Sigmoid colon (tissue), 7 donors: ENCODE data around the gene JAZF1. TPM values are rescaled to one million over a fixed set of nuclear protein-coding genes. Genes with fewer than 3 reads are reported as not detected.

Experiments used
- DNase-seq: peaks from one replicate; pipeline ENCODE4 v3.0.0-alpha.2; 2019
- H3K27ac ChIP-seq, 4 donors: fragments of 200-600 bp; sonication (generic); one replicate each; pipeline ENCODE4 v1.5.1; 2016 to 2019; ENCODE audit warnings: mild to moderate bottlenecking in 1 of 4
- H3K27me3 ChIP-seq, 3 donors: fragments of 200-600 bp; sonication (generic); one replicate each; pipeline ENCODE4 v1.5.1; 2019; ENCODE audit warnings: mild to moderate bottlenecking in 1 of 3
- H3K36me3 ChIP-seq, 4 donors: fragments of 200-600 bp; sonication (generic); one replicate each; pipeline ENCODE4 v1.5.1; 2016 to 2019
- H3K4me1 ChIP-seq, 4 donors: fragments of 200-600 bp; sonication (generic); one replicate each; pipeline ENCODE4 v1.5.1; 2017 to 2019
- H3K4me3 ChIP-seq, 4 donors: fragments of 200-600 bp; sonication (generic); one replicate each; pipeline ENCODE4 v1.5.1; 2017 to 2019; ENCODE audit warnings: mild to moderate bottlenecking in 2 of 4, moderate library complexity in 1 of 4
- H3K9me3 ChIP-seq, 4 donors: fragments of 200-600 bp in 3 of 4; sonication (generic) in 3 of 4; one replicate each; pipeline versions ENCODE4 v1.5.1 to v1.6.1; 2013 to 2019
- EP300 ChIP-seq, 4 donors: sonication (generic); formaldehyde crosslinking; IDR thresholded peaks; one replicate each; pipeline ENCODE4 v1.6.1; 2017; ENCODE audit warnings: antibody characterized with exemption in 4 of 4
- POLR2A ChIP-seq, 2 donors: fragments of 450-650 bp; IDR thresholded peaks; one replicate each; pipeline ENCODE4 v1.6.1; 2016; ENCODE audit warnings: antibody characterized with exemption in 2 of 2, mild to moderate bottlenecking in 2 of 2, moderate library complexity in 2 of 2
- POLR2AphosphoS5 ChIP-seq, 4 donors: sonication (generic); formaldehyde crosslinking; IDR thresholded peaks; one replicate each; pipeline ENCODE4 v1.6.1; 2017; ENCODE audit warnings: antibody characterized with exemption in 4 of 4
- WGBS, 2 donors: extraction: QIAGEN DNeasy Blood & Tissue Kit; methylation state at CpG; one replicate each; pipeline ENCODE4 v1.1.7; 2013; 5-methylcytosine and 5-hydroxymethylcytosine counted together
- intact Hi-C: fragments of 100-400 bp; cut with DNase I; formaldehyde crosslinking; loops from one replicate; pipeline ENCODE4 v1.15.1; 2023
- polyA plus RNA-seq, 3 donors: library from polyadenylated mRNA; stranded (reverse); fragments of 200-250 nt; gene quantifications; one replicate each; pipeline ENCODE4 v1.2.3, GENCODE V29; 2013
- total RNA-seq, 4 donors: library from RNA; depleted of rRNA; stranded (reverse); fragments of >200 nt; gene quantifications; one replicate each; pipeline ENCODE4 v1.1.0, GENCODE V29; 2016
- TF ChIP-seq, protein P1 (sequence below), 4 experiments: fragments of 450-650 bp in 3 of 4; fragments of 200-600 bp in 1 of 4; IDR thresholded peaks; one replicate each; pipeline ENCODE4 v1.5.1; 2016 to 2019; ENCODE audit warnings: antibody characterized with exemption in 4 of 4, mild to moderate bottlenecking in 3 of 4, moderate library complexity in 2 of 4
- donor health status: healthy with polysubstance abuse.
- donor health status: Bipolar disorder and iron deficiency.
- donor health status: healthy.

JAZF1 gene
- total and polyA plus RNA-seq, 7 donors, result 4.2 to 59.6 (median 46.4) TPM

DNA sequence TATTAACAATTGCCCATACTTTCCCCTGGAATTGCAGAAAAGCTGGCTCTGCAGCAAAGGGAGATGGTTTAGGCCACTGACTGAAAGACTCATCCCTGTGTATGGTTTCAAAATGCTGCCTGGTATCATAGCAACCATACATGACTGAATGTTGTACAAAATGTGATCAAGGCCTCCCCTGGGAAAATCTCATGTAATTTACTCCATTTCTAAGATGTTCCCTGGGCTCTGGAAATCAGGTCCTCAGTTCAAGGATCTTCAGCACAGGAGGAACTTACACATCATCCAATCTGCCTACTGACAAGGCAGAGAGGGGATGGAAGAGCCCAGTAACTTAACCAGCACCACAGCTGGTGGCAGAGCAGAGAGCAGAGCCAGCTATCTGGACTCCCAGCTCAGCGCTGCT is 111.8 kb downstream of the JAZF1 start:
- TF ChIP-seq EP300 (IDR thresholded peaks at IDR 0.05) (no peak), POLR2AphosphoS5 (IDR thresholded peaks at IDR 0.05) (no peak)
- TF ChIP-seq, protein P1, sequence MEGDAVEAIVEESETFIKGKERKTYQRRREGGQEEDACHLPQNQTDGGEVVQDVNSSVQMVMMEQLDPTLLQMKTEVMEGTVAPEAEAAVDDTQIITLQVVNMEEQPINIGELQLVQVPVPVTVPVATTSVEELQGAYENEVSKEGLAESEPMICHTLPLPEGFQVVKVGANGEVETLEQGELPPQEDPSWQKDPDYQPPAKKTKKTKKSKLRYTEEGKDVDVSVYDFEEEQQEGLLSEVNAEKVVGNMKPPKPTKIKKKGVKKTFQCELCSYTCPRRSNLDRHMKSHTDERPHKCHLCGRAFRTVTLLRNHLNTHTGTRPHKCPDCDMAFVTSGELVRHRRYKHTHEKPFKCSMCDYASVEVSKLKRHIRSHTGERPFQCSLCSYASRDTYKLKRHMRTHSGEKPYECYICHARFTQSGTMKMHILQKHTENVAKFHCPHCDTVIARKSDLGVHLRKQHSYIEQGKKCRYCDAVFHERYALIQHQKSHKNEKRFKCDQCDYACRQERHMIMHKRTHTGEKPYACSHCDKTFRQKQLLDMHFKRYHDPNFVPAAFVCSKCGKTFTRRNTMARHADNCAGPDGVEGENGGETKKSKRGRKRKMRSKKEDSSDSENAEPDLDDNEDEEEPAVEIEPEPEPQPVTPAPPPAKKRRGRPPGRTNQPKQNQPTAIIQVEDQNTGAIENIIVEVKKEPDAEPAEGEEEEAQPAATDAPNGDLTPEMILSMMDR (IDR thresholded peaks at IDR 0.05), result no peak
- DNase-seq, result no peak
- no peaks in the 10 kb centered on the region for H3K36me3 ChIP-seq
- intact Hi-C loops, result no loop called here
- no peaks in the 10 kb centered on the region for H3K9me3 ChIP-seq
- H3K27me3 ChIP-seq, result no peaks in the 10 kb centered on the region
- peak overlapping the region; percentile 76 to 85 (median 80) for H3K27ac ChIP-seq
- H3K4me1 ChIP-seq, result peaks cover 0 to 87% (median 73%) of the 10 kb centered on the region in 4 donors
- H3K4me3 ChIP-seq, result no peak overlapping the region
- WGBS, 2 donors, result 93 to 96% methylated on average over 1 of the region's 1 CpG

- Histone ChIP-seq H3K9me3 (no peaks in the 10 kb centered on the region), H3K4me1 (peaks cover 0 to 96% (median 87%) of the 10 kb centered on the region in 4 donors), H3K27me3 (no peaks in the 10 kb centered on the region), H3K4me3 (no peak overlapping the region), H3K27ac (peak overlapping the region in 3 of 4 donors; percentile 80 to 85 (median 81)), H3K36me3 (no peaks in the 10 kb centered on the region)
- intact Hi-C loops, result no loop called here
- no peak for TF ChIP-seq POLR2AphosphoS5 (IDR thresholded peaks at IDR 0.05)
- TF ChIP-seq, protein P1 (IDR thresholded peaks at IDR 0.05), result no peak
- TF ChIP-seq EP300 (IDR thresholded peaks at IDR 0.05), result no peak
- TF ChIP-seq POLR2A (IDR thresholded peaks at IDR 0.05), result no peak
- no peak for DNase-seq
These were observed 113.4 kb downstream of the JAZF1 start for GRCh38 chr7:28067171-28067570.

GRCh38 chr7:28065721-28066285 is 114.8 kb downstream of the JAZF1 start:
- peak overlapping the region in 1 of 4 donors; percentile 12 for H3K4me3 ChIP-seq
- intact Hi-C loops, result loop anchor here (1.0 to 2.0 kb wide), 2 partner anchors 29 to 31 kb away; no protein-coding TSS in a partner anchor
- no peaks in the 10 kb centered on the region for H3K9me3 ChIP-seq
- 83 to 85% methylated on average over 8 of the region's 8 CpGs for WGBS, 2 donors
- peaks cover 0 to 99% (median 90%) of the 10 kb centered on the region in 4 donors for H3K4me1 ChIP-seq
- no peak for DNase-seq
- peak overlapping the region; percentile 55 to 85 (median 80) for H3K27ac ChIP-seq
- H3K27me3 ChIP-seq, result no peaks in the 10 kb centered on the region
- TF ChIP-seq POLR2A (IDR thresholded peaks at IDR 0.05) (no peak), EP300 (IDR thresholded peaks at IDR 0.05) (no peak), POLR2AphosphoS5 (IDR thresholded peaks at IDR 0.05) (peak in 1 of 4 donors; percentile 8)
- H3K36me3 ChIP-seq, result no peaks in the 10 kb centered on the region

- WGBS, 2 donors, result 78 to 85% methylated on average over 7 of the region's 7 CpGs
- Histone ChIP-seq H3K9me3 (no peaks in the 10 kb centered on the region), H3K27me3 (no peaks in the 10 kb centered on the region), H3K4me3 (peak overlapping the region in 1 of 4 donors; percentile 12), H3K27ac (peak overlapping the region; percentile 55 to 85 (median 80)), H3K4me1 (peaks cover 0 to 99% (median 90%) of the 10 kb centered on the region in 4 donors), H3K36me3 (no peaks in the 10 kb centered on the region)
- intact Hi-C loops, result loop anchor here (1.0 to 2.0 kb wide), 2 partner anchors 28 to 31 kb away; no protein-coding TSS in a partner anchor
- TF ChIP-seq POLR2AphosphoS5 (IDR thresholded peaks at IDR 0.05) (peak; percentile 66 to 78 (median 75)), POLR2A (IDR thresholded peaks at IDR 0.05) (no peak), EP300 (IDR thresholded peaks at IDR 0.05) (peak in 1 of 4 donors; percentile 44)
- TF ChIP-seq, protein P1 (IDR thresholded peaks at IDR 0.05), result no peak
- DNase-seq, result peak; percentile 77
These were observed 115.3 kb downstream of the JAZF1 start for GRCh38 chr7:28065308-28065707.

- TF ChIP-seq, protein P1 (IDR thresholded peaks at IDR 0.05), result no peak
- TF ChIP-seq EP300 (IDR thresholded peaks at IDR 0.05), result no peak
- TF ChIP-seq POLR2A (IDR thresholded peaks at IDR 0.05), result no peak
- no peak for TF ChIP-seq POLR2AphosphoS5 (IDR thresholded peaks at IDR 0.05)
- DNase-seq, result no peak
- Histone ChIP-seq H3K27ac (peak overlapping the region; percentile 55 to 85 (median 80)), H3K36me3 (no peaks in the 10 kb centered on the region), H3K4me3 (no peak overlapping the region), H3K27me3 (no peaks in the 10 kb centered on the region), H3K4me1 (peaks cover 0 to 95% (median 82%) of the 10 kb centered on the region in 4 donors), H3K9me3 (no peaks in the 10 kb centered on the region)
- intact Hi-C loops, result loop anchor here (2.0 kb wide), 1 partner anchor 32 kb away; no protein-coding TSS in a partner anchor
These were observed 116.2 kb downstream of the JAZF1 start for GRCh38 chr7:28064437-28064836.
